KMS-11 (cell line): ENCODE results near the gene KCNIP1.

ENCODE experiments used
- H2AFZ ChIP-seq: fragments of 200-600 bp; sonication (generic); 2 replicates; pipeline ENCODE4 v1.6.1; 2016; ENCODE audit warnings: antibody characterized with exemption, mixed run types, low read depth
- H3K27ac ChIP-seq: fragments of 200-600 bp; sonication (generic); 2 replicates; pipeline ENCODE4 v1.6.1; 2016; ENCODE audit warnings: mild to moderate bottlenecking, mixed run types
- H3K27me3 ChIP-seq: fragments of 200-600 bp; sonication (generic); 2 replicates; pipeline ENCODE4 v1.6.1; 2017; ENCODE audit warnings: mild to moderate bottlenecking, low read depth, mixed run types, moderate library complexity; ENCODE audit not compliant: insufficient read depth
- H3K36me3 ChIP-seq: fragments of 200-600 bp; sonication (generic); 2 replicates; pipeline ENCODE4 v1.6.1; 2017; ENCODE audit warnings: mild to moderate bottlenecking, mixed run types; ENCODE audit not compliant: insufficient read depth
- H3K4me1 ChIP-seq: fragments of 200-600 bp; sonication (generic); 2 replicates; pipeline ENCODE4 v1.6.1; 2016; ENCODE audit warnings: mild to moderate bottlenecking, low read depth, mixed run types; ENCODE audit not compliant: poor library complexity, severe bottlenecking
- H3K4me2 ChIP-seq: fragments of 200-600 bp; sonication (generic); 2 replicates; pipeline ENCODE4 v1.7.0; 2016; ENCODE audit warnings: mild to moderate bottlenecking, mixed run types
- H3K4me3 ChIP-seq: fragments of 200-600 bp; sonication (generic); IDR thresholded peaks from 2 replicates; pipeline ENCODE4 v1.6.1; 2017; ENCODE audit warnings: low read depth, low read length, mixed read lengths; ENCODE audit not compliant: insufficient read depth
- H3K79me2 ChIP-seq: fragments of 200-600 bp; sonication (generic); 2 replicates; pipeline ENCODE4 v1.6.1; 2016; ENCODE audit warnings: low read depth, mixed run types; ENCODE audit not compliant: insufficient read depth
- H3K9ac ChIP-seq: fragments of 200-600 bp; sonication (generic); 2 replicates; pipeline ENCODE4 v1.6.1; 2016; ENCODE audit warnings: mild to moderate bottlenecking, mixed run types
- H4K20me1 ChIP-seq: fragments of 200-600 bp; sonication (generic); 2 replicates; pipeline ENCODE4 v1.6.1; 2016; ENCODE audit warnings: mild to moderate bottlenecking, mixed run types; ENCODE audit not compliant: insufficient read depth
- CTCF ChIP-seq: fragments of 200-600 bp; sonication (generic); conservative IDR thresholded peaks from 2 replicates; pipeline ENCODE4 v1.6.1; 2017; ENCODE audit warnings: low read depth, mild to moderate bottlenecking, antibody characterized with exemption, low read length, moderate library complexity, mixed read lengths

The KCNIP1 gene

GRCh38 chr5:170483701-170484458 is 19.9 kb upstream of the KCNIP1 start:
- no peaks in the 10 kb centered on the region for H3K79me2 ChIP-seq
- H3K27me3 ChIP-seq: no peaks in the 10 kb centered on the region
- H3K4me2 ChIP-seq: no peak overlapping the region
- no peaks in the 10 kb centered on the region for H3K4me1 ChIP-seq
- no peaks in the 10 kb centered on the region for H3K36me3 ChIP-seq
- H3K27ac ChIP-seq: no peak overlapping the region
- H4K20me1 ChIP-seq: no peaks in the 10 kb centered on the region
- no peak for TF ChIP-seq CTCF
- no peak overlapping the region for H3K4me3 ChIP-seq
- H3K9ac ChIP-seq: no peak overlapping the region
- H2AFZ ChIP-seq: no peak overlapping the region

GRCh38 chr5:170484459-170484831 is 19.4 kb upstream of the KCNIP1 start:
- Histone ChIP-seq H4K20me1 (no peaks in the 10 kb centered on the region), H3K4me3 (no peak overlapping the region), H3K9ac (no peak overlapping the region), H3K27ac (no peak overlapping the region), H3K4me1 (no peaks in the 10 kb centered on the region), H2AFZ (no peak overlapping the region), H3K4me2 (no peak overlapping the region), H3K36me3 (no peaks in the 10 kb centered on the region), H3K79me2 (no peaks in the 10 kb centered on the region), H3K27me3 (no peaks in the 10 kb centered on the region)
- TF ChIP-seq CTCF: no peak

- Histone ChIP-seq H3K79me2 (no peaks in the 10 kb centered on the region), H3K9ac (no peak overlapping the region), H3K4me3 (no peak overlapping the region), H4K20me1 (no peaks in the 10 kb centered on the region), H3K27ac (no peak overlapping the region), H3K4me2 (no peak overlapping the region), H3K36me3 (no peaks in the 10 kb centered on the region), H2AFZ (no peak overlapping the region), H3K27me3 (no peaks in the 10 kb centered on the region), H3K4me1 (no peaks in the 10 kb centered on the region)
- no peak for TF ChIP-seq CTCF
Measured at GRCh38 chr5:170484847-170485615, 18.8 kb upstream of the KCNIP1 start.

- Histone ChIP-seq H3K36me3 (no peaks in the 10 kb centered on the region), H3K4me1 (no peaks in the 10 kb centered on the region), H4K20me1 (no peaks in the 10 kb centered on the region), H3K27me3 (no peaks in the 10 kb centered on the region), H2AFZ (no peak overlapping the region), H3K9ac (no peak overlapping the region), H3K79me2 (no peaks in the 10 kb centered on the region), H3K27ac (no peak overlapping the region), H3K4me3 (no peak overlapping the region), H3K4me2 (no peak overlapping the region)
- no peak for TF ChIP-seq CTCF
Measured at GRCh38 chr5:170485616-170485911, 18.3 kb upstream of the KCNIP1 start.
